ENCODE data around the gene NEK1. TPM values are rescaled to one million over a fixed set of nuclear protein-coding genes. Genes with fewer than 3 reads are reported as not detected.

NEK1 gene, protein sequence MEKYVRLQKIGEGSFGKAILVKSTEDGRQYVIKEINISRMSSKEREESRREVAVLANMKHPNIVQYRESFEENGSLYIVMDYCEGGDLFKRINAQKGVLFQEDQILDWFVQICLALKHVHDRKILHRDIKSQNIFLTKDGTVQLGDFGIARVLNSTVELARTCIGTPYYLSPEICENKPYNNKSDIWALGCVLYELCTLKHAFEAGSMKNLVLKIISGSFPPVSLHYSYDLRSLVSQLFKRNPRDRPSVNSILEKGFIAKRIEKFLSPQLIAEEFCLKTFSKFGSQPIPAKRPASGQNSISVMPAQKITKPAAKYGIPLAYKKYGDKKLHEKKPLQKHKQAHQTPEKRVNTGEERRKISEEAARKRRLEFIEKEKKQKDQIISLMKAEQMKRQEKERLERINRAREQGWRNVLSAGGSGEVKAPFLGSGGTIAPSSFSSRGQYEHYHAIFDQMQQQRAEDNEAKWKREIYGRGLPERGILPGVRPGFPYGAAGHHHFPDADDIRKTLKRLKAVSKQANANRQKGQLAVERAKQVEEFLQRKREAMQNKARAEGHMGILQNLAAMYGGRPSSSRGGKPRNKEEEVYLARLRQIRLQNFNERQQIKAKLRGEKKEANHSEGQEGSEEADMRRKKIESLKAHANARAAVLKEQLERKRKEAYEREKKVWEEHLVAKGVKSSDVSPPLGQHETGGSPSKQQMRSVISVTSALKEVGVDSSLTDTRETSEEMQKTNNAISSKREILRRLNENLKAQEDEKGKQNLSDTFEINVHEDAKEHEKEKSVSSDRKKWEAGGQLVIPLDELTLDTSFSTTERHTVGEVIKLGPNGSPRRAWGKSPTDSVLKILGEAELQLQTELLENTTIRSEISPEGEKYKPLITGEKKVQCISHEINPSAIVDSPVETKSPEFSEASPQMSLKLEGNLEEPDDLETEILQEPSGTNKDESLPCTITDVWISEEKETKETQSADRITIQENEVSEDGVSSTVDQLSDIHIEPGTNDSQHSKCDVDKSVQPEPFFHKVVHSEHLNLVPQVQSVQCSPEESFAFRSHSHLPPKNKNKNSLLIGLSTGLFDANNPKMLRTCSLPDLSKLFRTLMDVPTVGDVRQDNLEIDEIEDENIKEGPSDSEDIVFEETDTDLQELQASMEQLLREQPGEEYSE (N-terminal part only)
- total RNA-seq, result 10 to 100 TPM; 12.9 to 21.6 TPM

DNA sequence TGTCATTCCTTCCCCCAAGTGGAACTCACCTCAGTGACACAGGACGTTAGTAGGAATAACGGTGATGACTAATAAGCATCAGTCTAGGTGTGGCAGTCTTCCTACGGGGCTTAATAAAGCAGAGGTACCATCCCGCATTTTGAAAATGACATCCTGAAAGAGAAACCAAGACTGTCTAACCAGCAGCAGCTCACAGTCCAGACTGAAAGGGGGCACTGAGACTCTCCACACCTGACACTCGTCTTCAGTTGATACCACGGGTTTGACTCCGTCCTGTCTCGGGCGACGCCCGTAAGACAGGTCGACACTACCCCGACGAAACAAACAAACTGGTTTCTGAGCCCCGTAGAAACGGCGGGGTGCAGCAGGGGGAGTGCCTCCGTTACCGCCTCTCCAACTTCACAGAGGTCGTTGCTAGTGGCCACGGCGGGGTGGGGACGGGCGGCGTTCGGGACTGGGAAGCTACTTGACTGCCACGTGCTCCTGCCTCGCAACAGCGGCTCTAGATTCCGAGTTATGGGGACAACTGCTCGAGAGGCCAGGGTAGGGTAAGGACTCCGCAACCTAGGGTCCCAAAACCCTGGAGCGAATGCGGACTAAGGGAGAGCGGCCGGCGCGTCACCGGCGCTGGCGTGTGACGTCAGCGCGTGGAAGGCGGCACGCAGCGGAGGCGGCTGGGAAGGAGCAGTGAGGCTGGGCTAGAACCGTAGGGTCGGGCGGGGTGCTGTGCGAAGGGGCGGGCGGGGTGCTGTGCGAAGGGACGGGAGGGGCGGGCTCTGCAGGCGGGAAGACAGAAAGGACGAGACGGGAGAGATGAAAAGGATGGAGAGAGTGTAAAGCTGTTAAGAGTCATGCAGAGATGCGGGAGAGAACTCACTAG is at the start of gene NEK1:
Gene NEK1, minus strand, starts transcription at position 593 of the 880 bp plus-strand sequence. CDS start 9,953 bp downstream, outside the sequence.
- CTCF ChIA-PET, result interaction anchor here (1.1 to 1.9 kb wide), 15 partner anchors 9 to 435 kb away, joined by 3 to 10 read pairs (median 4); partner anchors contain the start of gene MFAP3L
- no peaks in the 10 kb centered on the region for H3K27me3 Mint-ChIP-seq
- no peaks in the 10 kb centered on the region for H3K9me3 Mint-ChIP-seq (ENCODE audit: low read depth)
- ATAC-seq (peak; percentile 94), DNase-seq (peak; percentile 94)
- H3K36me3 Mint-ChIP-seq, result peaks cover 7% of the 10 kb centered on the region
- H3K27ac Mint-ChIP-seq, result peak within 1 kb of the TSS; percentile 95
- peak within 1 kb of the TSS; percentile 94 for H3K4me3 Mint-ChIP-seq
- peaks cover 48% of the 10 kb centered on the region for H3K4me1 Mint-ChIP-seq

DNA sequence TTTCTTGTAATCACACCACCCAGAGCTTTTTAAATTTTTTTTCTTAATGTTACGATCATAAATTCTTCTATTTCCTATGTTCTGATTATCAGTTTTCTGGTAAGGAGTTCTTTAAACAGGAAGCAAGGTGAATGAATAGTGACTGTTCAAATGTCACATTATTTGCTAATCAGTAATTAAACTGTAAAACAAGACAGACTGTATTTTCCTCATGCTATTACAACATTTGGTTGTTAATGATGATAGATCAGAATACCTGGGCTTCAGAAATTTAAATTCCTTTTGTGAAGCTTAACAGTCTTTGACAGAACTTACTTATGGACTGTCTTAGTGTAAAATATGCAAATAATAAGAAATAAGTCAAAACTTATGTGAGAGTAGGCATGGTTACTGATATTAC is 49.4 kb upstream of the NEK1 start:
- H3K4me3 Mint-ChIP-seq, result no peak overlapping the region
- no peak for ATAC-seq
- CTCF ChIA-PET, result interaction anchor here (0.9 to 1.5 kb wide), 2 partner anchors 19 to 41 kb away, joined by 3 to 6 read pairs; partner anchors contain the start of gene CLCN3
- H3K27ac Mint-ChIP-seq, result no peak overlapping the region
- H3K36me3 Mint-ChIP-seq, result peaks cover 6% of the 10 kb centered on the region
- no peaks in the 10 kb centered on the region for H3K27me3 Mint-ChIP-seq
- DNase-seq, result no peak
- H3K9me3 Mint-ChIP-seq (ENCODE audit: low read depth), result peaks cover 3% of the 10 kb centered on the region
- peaks cover 29% of the 10 kb centered on the region for H3K4me1 Mint-ChIP-seq

DNA sequence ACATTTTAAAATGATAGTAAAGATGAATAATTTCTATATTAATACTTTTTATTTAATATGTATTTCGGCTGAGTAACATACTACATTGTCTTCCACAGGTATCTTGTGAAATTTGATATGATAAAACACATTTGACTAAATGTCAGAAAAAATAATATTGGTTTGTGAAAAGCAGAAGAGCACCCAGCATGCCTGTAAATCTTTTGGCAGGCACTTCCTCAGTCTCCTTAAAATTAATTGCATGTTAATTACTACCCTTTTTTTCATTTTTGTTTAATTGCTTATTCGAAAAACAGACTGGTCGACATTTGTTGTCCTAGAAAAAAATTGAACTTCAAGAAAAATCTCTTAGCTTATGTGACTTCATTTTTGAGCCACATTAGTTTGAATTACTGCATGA is 48.5 kb upstream of the NEK1 start:
- no peak for DNase-seq
- H3K27me3 Mint-ChIP-seq, result no peaks in the 10 kb centered on the region
- CTCF ChIA-PET, result interaction anchor here (2.6 kb wide), 1 partner anchor 48 kb away, joined by 10 read pairs; the partner anchor contains the start of gene NEK1
- no peaks in the 10 kb centered on the region for H3K9me3 Mint-ChIP-seq (ENCODE audit: low read depth)
- no peaks in the 10 kb centered on the region for H3K36me3 Mint-ChIP-seq
- no peak overlapping the region for H3K4me3 Mint-ChIP-seq
- peaks cover 29% of the 10 kb centered on the region for H3K4me1 Mint-ChIP-seq
- no peak overlapping the region for H3K27ac Mint-ChIP-seq
- no peak for ATAC-seq

DNA sequence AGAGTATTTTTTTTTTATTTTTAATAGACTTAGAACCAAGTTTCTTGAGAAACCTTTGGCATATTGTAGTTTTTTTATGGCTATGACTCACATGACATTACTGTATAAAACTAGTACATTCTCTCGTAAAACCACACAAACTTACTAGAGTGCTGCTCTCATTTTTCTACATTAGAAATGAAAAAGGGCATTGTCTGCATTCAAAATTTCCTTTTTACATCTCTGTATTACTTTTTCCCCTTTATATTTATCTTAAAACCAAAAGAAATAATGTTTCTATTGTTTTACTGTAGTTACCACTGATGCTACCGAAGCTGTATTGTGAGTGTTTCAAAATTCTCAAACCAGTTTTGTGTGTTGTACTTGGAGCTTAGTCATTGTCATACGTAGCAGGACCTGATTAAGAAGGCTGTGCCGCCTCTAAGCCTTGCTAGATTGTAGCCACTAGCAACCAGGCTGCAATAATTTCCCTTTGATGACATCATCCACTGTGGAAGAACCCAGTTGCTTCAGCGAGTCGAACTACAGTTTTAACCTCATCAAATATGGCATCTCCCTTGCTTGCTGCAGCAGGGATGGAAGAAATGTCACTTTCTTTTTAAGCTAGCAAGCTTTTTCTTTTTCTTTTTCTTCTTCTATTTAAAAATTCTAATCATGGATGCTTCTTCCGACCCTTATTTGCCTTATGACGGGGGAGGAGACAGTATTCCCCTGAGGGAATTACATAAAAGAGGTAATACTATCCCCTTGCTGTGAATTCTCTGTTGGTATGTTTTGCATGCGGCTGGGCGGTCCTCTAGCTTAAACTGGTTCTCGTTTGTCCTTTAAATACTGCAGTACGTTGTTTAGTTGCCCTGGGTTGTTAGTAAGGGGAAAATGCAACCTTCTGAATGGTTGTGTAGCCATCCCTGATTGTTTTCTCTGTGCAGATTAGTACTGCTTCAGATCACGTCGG is 47.6 kb upstream of the NEK1 start:
- peaks cover 22% of the 10 kb centered on the region for H3K4me1 Mint-ChIP-seq
- H3K36me3 Mint-ChIP-seq, result peaks cover 4% of the 10 kb centered on the region
- peak overlapping the region; percentile 90 for H3K27ac Mint-ChIP-seq
- CTCF ChIA-PET, result interaction anchor here (2.3 to 2.6 kb wide), 2 partner anchors 40 to 47 kb away, joined by 10 to 11 read pairs; partner anchors contain the start of genes CLCN3 and NEK1
- DNase-seq (peak; percentile 84), ATAC-seq (peak; percentile 98)
- peak overlapping the region; percentile 68 for H3K4me3 Mint-ChIP-seq
- no peaks in the 10 kb centered on the region for H3K9me3 Mint-ChIP-seq (ENCODE audit: low read depth)
- no peaks in the 10 kb centered on the region for H3K27me3 Mint-ChIP-seq

DNA sequence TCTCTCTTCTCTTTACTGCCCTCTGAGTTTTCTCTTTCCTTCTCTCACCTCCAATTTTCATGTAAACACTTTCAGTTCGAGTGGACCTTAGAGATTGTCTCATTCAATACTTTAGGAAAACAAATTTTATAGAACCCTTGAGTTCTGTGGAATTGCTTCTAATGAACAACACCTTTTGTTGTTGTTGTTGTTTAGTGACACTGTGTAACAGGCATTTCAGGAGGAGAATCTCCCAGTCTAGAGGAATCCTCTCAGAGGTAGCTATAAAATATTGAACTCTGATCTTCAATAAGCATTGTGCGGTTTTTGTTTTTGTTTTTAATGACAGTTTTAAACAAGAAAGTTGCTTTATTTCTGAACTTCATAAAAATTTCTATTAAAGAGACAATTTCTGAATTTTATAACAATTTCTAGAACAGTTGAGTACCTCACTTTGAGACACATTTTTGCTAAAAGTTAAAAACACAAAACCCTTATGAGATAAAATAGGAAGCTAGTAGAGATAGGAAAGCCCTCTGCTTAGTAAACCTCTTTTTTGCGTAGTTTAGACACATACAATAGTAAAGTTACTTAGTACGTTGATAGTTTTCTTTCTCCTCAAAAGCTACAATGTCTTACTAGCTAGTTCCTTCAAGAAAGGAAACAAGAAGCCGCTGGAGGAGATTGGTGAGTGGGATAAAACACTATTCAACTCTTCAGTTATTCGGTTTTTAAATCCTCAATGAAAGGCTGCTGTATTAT is 46.8 kb upstream of the NEK1 start:
- CTCF ChIA-PET, result interaction anchor here (1.6 to 2.6 kb wide), 3 partner anchors 14 to 46 kb away, joined by 3 to 11 read pairs (median 10); partner anchors contain the start of genes CLCN3 and NEK1
- Mint-ChIP-seq H3K27ac (peak overlapping the region; percentile 62), H3K9me3 (ENCODE audit: low read depth) (no peaks in the 10 kb centered on the region), H3K4me1 (peaks cover 19% of the 10 kb centered on the region), H3K36me3 (peaks cover 6% of the 10 kb centered on the region), H3K27me3 (no peaks in the 10 kb centered on the region), H3K4me3 (peak overlapping the region; percentile 28)
- ATAC-seq, result no peak
- DNase-seq, result no peak

DNA sequence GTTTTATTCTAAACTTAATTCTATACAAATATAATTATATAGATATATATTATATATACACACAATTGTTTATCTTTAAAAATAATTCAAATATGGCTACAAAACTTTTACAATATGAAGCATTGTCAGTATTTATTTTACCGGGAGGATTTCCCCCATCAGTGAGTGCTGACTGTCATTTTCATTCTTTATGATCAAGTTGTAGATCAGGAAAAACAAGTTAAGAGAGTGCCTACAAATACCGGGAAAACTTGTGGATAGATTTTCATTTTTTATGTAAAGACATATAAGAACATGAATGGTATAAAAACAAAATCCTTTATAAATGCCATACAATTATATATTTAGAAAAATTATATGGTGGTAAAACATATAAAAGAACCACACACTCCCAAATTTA is 45.8 kb upstream of the NEK1 start:
- no peak for ATAC-seq
- no peak overlapping the region for H3K4me3 Mint-ChIP-seq
- H3K27ac Mint-ChIP-seq, result no peak overlapping the region
- H3K4me1 Mint-ChIP-seq, result peaks cover 17% of the 10 kb centered on the region
- H3K36me3 Mint-ChIP-seq, result peaks cover 8% of the 10 kb centered on the region
- H3K27me3 Mint-ChIP-seq, result no peaks in the 10 kb centered on the region
- no peaks in the 10 kb centered on the region for H3K9me3 Mint-ChIP-seq (ENCODE audit: low read depth)
- CTCF ChIA-PET, result interaction anchor here (1.6 to 2.6 kb wide), 3 partner anchors 13 to 45 kb away, joined by 3 to 11 read pairs (median 10); partner anchors contain the start of genes CLCN3 and NEK1
- no peak for DNase-seq

DNA sequence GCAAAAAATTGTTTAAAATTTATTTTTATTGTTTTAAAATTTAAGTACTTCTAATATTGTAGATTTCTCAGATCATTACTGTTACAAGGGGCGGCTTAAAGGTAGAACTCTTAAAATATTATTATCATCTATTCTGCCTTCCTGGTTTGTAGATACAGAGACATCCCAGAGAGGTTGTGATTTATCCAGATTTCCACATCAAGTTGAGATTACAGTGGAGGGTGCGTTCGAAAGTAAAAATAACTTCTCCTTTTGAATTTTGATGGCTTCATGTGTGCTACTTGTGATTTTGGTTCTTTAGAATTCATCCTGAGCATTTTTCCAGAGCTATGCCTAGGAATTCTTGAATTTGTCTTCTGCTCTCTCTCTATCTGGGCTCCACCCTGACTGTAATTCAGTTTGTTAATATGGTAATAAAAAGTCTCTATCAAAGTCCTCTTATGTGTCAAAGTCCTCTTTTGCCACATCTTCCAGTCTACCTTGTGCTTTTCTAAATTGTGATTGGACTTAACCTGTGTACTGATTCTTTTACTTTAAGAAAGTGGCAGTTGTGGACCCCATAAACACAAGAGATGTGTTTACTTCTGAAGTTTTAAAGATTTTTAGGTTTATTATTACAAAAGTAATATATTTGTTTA is 45.2 kb upstream of the NEK1 start:
- Mint-ChIP-seq H3K9me3 (ENCODE audit: low read depth) (no peaks in the 10 kb centered on the region), H3K27ac (no peak overlapping the region), H3K36me3 (peaks cover 12% of the 10 kb centered on the region), H3K4me1 (peaks cover 19% of the 10 kb centered on the region), H3K4me3 (no peak overlapping the region), H3K27me3 (no peaks in the 10 kb centered on the region)
- ATAC-seq, result no peak
- CTCF ChIA-PET, result interaction anchor here (1.6 kb wide), 1 partner anchor 12 kb away, joined by 3 read pairs; no protein-coding TSS in a partner anchor
- no peak for DNase-seq

DNA sequence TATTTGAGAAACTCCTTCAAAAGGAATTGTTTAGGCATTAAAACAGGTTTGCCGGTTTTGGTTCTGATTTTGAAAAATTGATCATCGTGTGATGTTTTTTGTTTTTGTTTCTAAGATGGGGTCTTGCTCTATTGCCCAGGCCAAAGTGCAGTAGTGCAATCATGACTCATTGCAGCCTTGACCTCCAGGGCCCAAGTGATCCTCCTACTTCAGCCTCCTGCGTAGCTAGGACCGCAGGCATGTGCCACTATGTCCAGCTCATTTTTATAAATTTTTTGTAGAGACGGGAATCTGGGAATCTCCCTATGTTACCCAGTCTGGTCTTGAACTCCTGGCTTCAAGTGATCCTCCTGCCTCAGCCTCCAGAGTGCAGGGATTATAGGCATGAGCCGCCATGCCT is 43.0 kb upstream of the NEK1 start:
- Mint-ChIP-seq H3K4me3 (no peak overlapping the region), H3K9me3 (ENCODE audit: low read depth) (no peaks in the 10 kb centered on the region), H3K27ac (no peak overlapping the region), H3K4me1 (peaks cover 20% of the 10 kb centered on the region), H3K36me3 (peaks cover 16% of the 10 kb centered on the region), H3K27me3 (no peaks in the 10 kb centered on the region)
- DNase-seq, result no peak
- CTCF ChIA-PET, result no interaction called here
- no peak for ATAC-seq

DNA sequence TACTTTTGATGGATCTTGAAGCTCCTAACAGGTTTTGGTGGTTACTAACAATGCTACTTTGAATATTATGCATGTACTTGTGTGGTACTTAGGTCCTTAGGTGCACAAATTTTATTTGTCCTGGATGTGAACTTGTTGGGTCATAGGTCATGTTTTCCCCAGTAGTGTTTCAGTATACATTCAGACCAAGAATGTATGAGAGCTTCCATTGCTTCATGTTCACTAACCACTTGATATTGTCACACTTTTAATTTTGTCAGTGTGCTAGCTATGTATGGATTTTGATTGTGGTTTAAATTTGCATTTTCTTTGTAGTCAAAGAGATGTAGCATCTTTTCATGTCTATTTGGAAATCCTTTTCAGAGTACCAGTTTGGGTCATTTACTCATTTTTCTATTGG is 40.2 kb upstream of the NEK1 start:
- H3K27me3 Mint-ChIP-seq, result no peaks in the 10 kb centered on the region
- peaks cover 22% of the 10 kb centered on the region for H3K36me3 Mint-ChIP-seq
- CTCF ChIA-PET, result no interaction called here
- no peak for ATAC-seq
- no peak overlapping the region for H3K4me3 Mint-ChIP-seq
- no peak overlapping the region for H3K27ac Mint-ChIP-seq
- no peaks in the 10 kb centered on the region for H3K9me3 Mint-ChIP-seq (ENCODE audit: low read depth)
- H3K4me1 Mint-ChIP-seq, result peaks cover 6% of the 10 kb centered on the region
- no peak for DNase-seq

DNA sequence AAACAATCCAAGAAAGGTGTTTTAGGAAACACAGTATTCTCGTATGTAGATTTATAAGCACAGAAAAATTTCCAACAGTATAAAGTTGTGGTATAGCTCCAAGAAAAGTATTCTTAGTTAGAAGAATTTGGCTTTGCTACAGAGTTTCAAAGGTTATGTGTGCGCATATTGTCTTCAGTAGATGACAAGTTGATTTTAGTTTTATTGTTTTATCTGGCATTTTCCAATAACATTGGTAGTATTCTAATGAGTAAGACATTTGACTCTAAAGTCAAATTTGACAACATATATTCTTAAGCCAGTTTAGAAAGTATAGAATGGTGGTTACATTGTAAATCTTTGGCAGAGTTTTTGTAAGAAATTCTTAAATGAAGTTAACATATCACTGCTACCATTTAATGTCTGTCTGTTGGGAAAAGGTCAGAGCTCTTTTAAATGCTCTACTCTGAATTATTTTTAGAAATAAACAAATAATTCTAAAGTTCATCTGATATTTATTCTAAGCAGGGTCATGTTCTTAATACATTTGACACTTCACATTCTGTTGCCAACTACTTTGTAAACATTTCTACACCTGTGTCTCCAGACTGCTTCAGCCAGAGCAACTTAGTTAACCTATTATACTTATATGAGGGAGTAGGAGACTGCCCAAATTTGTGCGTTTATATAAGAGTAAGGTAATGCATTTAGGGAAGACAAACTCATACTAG is 38.0 kb upstream of the NEK1 start:
- Mint-ChIP-seq H3K36me3 (peaks cover 21% of the 10 kb centered on the region), H3K27ac (no peak overlapping the region), H3K9me3 (ENCODE audit: low read depth) (no peaks in the 10 kb centered on the region), H3K4me1 (peaks cover 6% of the 10 kb centered on the region), H3K4me3 (no peak overlapping the region), H3K27me3 (no peaks in the 10 kb centered on the region)
- CTCF ChIA-PET, result interaction anchor here (1.5 kb wide), 1 partner anchor 37 kb away, joined by 3 read pairs; the partner anchor contains the start of gene NEK1
- DNase-seq (no peak), ATAC-seq (no peak)
